Natural killer cell (primary cell): ENCODE results near the gene ELFN2. TPM values are rescaled to one million over a fixed set of nuclear protein-coding genes. Genes with fewer than 3 reads are reported as not detected.

Source experiments
- ATAC-seq, 3 donors: fragments of 150-1000 bp in 2 of 3; fragments of 200-7000 bp in 1 of 3; cut with Tn5 transposase; 1 replicate in 1 of 3; 2 replicates in 2 of 3; pipeline ENCODE4 v1.10.0; 2021; ENCODE audit warnings: mild to moderate bottlenecking in 2 of 3, moderate library complexity in 2 of 3
- DNase-seq, 2 donors: peaks; one replicate each; pipeline versions ENCODE4 v3.0.0 to v3.0.0-alpha.2; 2013 to 2021; ENCODE audit warnings: mixed read lengths in 1 of 2
- H3K27ac ChIP-seq: one replicate; pipeline ENCODE4 v1.5.1; 2013; ENCODE audit warnings: mild to moderate bottlenecking, low read length
- H3K27me3 ChIP-seq: one replicate; pipeline ENCODE4 v1.6.1; 2013; ENCODE audit warnings: low read length; ENCODE audit not compliant: control insufficient read depth, insufficient read depth
- H3K36me3 ChIP-seq: one replicate; pipeline ENCODE4 v1.6.1; 2013; ENCODE audit warnings: low read length; ENCODE audit not compliant: control insufficient read depth, insufficient read depth
- H3K4me1 ChIP-seq: one replicate; pipeline ENCODE4 v1.6.1; 2013; ENCODE audit warnings: low read length; ENCODE audit not compliant: control insufficient read depth, insufficient read depth
- H3K4me3 ChIP-seq: one replicate; pipeline ENCODE4 v1.5.1; 2013; ENCODE audit warnings: low read length
- H3K9me3 ChIP-seq: one replicate; pipeline ENCODE4 v1.6.1; 2013; ENCODE audit warnings: low read length; ENCODE audit not compliant: control insufficient read depth, insufficient read depth
- H3K27ac Mint-ChIP-seq, 2 donors: one replicate each; pipeline ENCODE4 v1.8.0; 2022; ENCODE audit warnings: mild to moderate bottlenecking in 2 of 2, mixed read lengths in 2 of 2, moderate library complexity in 1 of 2
- H3K27me3 Mint-ChIP-seq, 2 donors: one replicate each; pipeline ENCODE4 v1.8.0; 2022; ENCODE audit warnings: low read depth in 2 of 2, mixed read lengths in 2 of 2
- H3K36me3 Mint-ChIP-seq: one replicate; pipeline ENCODE4 v1.8.0; 2022; ENCODE audit warnings: mixed read lengths
- H3K4me1 Mint-ChIP-seq, 2 donors: one replicate each; pipeline ENCODE4 v1.8.0; 2022; ENCODE audit warnings: mixed read lengths in 2 of 2
- H3K4me3 Mint-ChIP-seq: one replicate; pipeline ENCODE4 v1.8.0; 2022; ENCODE audit warnings: mild to moderate bottlenecking, moderate library complexity, mixed read lengths
- H3K9me3 Mint-ChIP-seq, 2 donors: one replicate each; pipeline ENCODE4 v1.8.0; 2022; ENCODE audit warnings: mixed read lengths in 2 of 2
- WGBS: methylation state at CpG from one replicate; pipeline ENCODE4 v1.1.7; 2013; ENCODE audit warnings: missing lambda C conversion rate; ENCODE audit not compliant: insufficient coverage; 5-methylcytosine and 5-hydroxymethylcytosine counted together
- intact Hi-C: fragments of 100-400 bp; cut with micrococcal nuclease; formaldehyde crosslinking; loops from one replicate; pipeline ENCODE4 v1.14.2; 2022
- total RNA-seq, 4 donors: library from RNA; stranded (reverse); fragments of 120-200 nt in 1 of 4; gene quantifications; one replicate each; pipeline versions ENCODE4 v1.2.3 to v1.2.4, GENCODE V29; 2013 to 2022
- TF ChIP-seq, protein P1 (sequence below): fragments of 200-600 bp; IDR thresholded peaks from one replicate; pipeline ENCODE4 v1.8.0; 2022; ENCODE audit warnings: antibody characterized with exemption

Gene ELFN2
- total RNA-seq, 3 donors from 2014 or later (not counting 1 experiment from before 2014, with no cell fraction given): 0.33 to 0.49 (median 0.36) TPM

DNA sequence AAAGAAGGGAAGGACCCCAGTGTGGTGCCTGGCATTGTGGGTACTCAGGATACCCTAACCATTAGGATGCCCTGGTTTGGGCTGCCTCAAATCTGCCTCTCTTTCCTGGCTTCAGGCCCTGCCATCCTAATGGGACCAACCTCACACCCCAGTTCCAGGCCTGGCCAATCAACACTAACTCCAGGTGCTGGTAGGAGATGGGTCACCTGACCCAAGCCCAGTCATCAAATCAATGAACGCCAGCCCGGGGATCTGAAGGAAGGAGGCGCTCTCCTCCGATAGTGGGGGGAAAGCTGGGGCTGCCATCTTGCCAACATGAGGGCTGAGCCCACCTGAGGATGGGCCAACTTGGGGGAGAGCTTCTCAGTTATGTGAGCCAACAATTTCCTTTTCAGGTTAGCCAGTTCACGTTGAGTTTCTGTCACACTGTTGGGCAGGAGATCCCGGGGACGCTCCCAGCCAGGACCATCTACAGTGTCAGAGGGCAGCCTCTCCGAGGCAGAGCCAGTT lies 46.2 kb upstream of the ELFN2 start:
- H3K36me3 Mint-ChIP-seq: no peaks in the 10 kb centered on the region
- 96% methylated on average over 8 of the region's 8 CpGs for WGBS
- no peaks in the 10 kb centered on the region for H3K27me3 ChIP-seq
- DNase-seq (no peak), ATAC-seq (no peak)
- peaks cover 68% of the 10 kb centered on the region for H3K36me3 ChIP-seq
- H3K27ac Mint-ChIP-seq: no peak overlapping the region
- H3K27ac ChIP-seq: no peak overlapping the region
- TF ChIP-seq, protein P1, sequence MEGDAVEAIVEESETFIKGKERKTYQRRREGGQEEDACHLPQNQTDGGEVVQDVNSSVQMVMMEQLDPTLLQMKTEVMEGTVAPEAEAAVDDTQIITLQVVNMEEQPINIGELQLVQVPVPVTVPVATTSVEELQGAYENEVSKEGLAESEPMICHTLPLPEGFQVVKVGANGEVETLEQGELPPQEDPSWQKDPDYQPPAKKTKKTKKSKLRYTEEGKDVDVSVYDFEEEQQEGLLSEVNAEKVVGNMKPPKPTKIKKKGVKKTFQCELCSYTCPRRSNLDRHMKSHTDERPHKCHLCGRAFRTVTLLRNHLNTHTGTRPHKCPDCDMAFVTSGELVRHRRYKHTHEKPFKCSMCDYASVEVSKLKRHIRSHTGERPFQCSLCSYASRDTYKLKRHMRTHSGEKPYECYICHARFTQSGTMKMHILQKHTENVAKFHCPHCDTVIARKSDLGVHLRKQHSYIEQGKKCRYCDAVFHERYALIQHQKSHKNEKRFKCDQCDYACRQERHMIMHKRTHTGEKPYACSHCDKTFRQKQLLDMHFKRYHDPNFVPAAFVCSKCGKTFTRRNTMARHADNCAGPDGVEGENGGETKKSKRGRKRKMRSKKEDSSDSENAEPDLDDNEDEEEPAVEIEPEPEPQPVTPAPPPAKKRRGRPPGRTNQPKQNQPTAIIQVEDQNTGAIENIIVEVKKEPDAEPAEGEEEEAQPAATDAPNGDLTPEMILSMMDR: no peak
- intact Hi-C loops: no loop called here
- no peak overlapping the region for H3K4me3 ChIP-seq
- H3K27me3 Mint-ChIP-seq: no peaks in the 10 kb centered on the region
- no peaks in the 10 kb centered on the region for H3K4me1 ChIP-seq
- H3K4me1 Mint-ChIP-seq: peaks cover 8% of the 10 kb centered on the region in 2 donors
- H3K4me3 Mint-ChIP-seq: no peak overlapping the region
- H3K9me3 Mint-ChIP-seq: no peaks in the 10 kb centered on the region
- H3K9me3 ChIP-seq: no peaks in the 10 kb centered on the region

DNA sequence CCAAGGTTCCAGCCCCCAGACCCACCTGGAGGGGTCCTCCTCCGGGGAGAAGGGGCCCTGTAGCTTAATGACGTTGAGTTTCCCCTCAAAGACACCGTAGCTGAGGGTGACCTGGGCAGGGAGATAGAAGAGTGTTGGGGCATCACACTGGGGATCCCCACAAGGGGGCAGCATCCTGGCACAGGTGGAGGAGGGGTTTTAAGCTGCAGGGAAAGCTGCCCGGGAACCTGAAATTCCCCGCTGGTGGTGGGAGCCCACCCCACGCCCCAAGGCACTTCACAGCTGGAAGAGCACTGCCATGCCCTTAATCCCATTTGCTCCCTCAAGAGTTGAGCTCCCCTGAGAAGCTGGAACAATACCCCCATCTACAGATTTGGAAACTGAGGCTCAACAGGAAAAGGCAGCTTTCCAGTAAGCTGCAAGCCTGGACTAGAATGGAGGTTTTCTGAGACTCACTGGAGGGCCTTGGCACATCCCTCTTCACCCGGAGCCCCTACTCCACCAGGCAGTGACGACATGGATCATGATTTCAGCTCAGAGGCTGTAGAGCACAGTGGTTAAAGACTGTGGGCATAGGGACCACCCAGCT lies 45.2 kb upstream of the ELFN2 start:
- 81% methylated on average over 7 of the region's 8 CpGs for WGBS
- Mint-ChIP-seq H3K27me3 (no peaks in the 10 kb centered on the region), H3K9me3 (no peaks in the 10 kb centered on the region), H3K27ac (no peak overlapping the region), H3K4me1 (peaks cover 8% of the 10 kb centered on the region in 2 donors), H3K36me3 (no peaks in the 10 kb centered on the region), H3K4me3 (no peak overlapping the region)
- intact Hi-C loops: no loop called here
- H3K4me1 ChIP-seq: no peaks in the 10 kb centered on the region
- ATAC-seq (peak in 1 of 3 donors; percentile 52), DNase-seq (peak in 1 of 2 donors; percentile 73)
- TF ChIP-seq, protein P1: peak; percentile 22
- H3K4me3 ChIP-seq: no peak overlapping the region
- H3K36me3 ChIP-seq: peaks cover 59% of the 10 kb centered on the region
- H3K27me3 ChIP-seq: no peaks in the 10 kb centered on the region
- no peaks in the 10 kb centered on the region for H3K9me3 ChIP-seq
- H3K27ac ChIP-seq: no peak overlapping the region

DNA sequence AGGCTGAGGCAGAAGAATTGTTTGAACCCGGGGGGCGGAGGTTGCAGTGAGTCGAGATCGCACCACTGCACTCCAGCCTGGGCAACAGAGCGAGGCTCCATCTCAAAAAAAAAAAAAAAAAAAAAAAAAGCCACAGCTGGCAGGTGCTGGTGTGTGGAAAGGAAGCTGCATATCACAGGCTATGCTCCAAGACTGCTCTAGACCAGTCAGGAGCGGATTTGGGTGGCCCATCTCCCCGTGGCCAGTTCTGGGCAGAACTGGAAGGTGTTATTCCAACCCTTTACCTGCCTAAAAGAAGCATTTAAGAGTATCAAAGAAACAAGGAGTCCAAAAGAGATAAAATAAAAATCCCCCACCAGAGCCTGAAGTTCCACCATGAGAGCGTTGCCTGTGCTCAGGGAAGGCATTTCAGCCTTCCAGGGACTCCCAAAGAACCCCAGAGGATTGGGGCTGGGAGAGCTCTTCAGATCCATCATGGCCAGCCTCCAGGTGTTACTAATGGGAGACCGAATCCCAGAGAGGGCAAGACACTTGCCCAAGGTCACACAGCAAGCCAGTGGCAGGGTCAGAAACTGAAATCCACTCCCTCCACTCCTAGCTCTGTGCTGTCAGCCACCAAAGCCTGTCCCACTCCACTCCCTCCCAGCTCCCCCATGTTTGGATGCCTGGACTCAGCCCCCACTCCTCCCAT lies 44.6 kb upstream of the ELFN2 start:
- Mint-ChIP-seq H3K9me3 (no peaks in the 10 kb centered on the region), H3K27me3 (no peaks in the 10 kb centered on the region), H3K27ac (no peak overlapping the region), H3K4me1 (peaks cover 8% of the 10 kb centered on the region in 2 donors), H3K36me3 (no peaks in the 10 kb centered on the region), H3K4me3 (no peak overlapping the region)
- no peaks in the 10 kb centered on the region for H3K4me1 ChIP-seq
- 91% methylated on average over 6 of the region's 9 CpGs for WGBS
- peak in 1 of 3 donors; percentile 12 for ATAC-seq
- no peak overlapping the region for H3K27ac ChIP-seq
- H3K4me3 ChIP-seq: no peak overlapping the region
- intact Hi-C loops: no loop called here
- no peaks in the 10 kb centered on the region for H3K9me3 ChIP-seq
- H3K36me3 ChIP-seq: peaks cover 52% of the 10 kb centered on the region
- no peaks in the 10 kb centered on the region for H3K27me3 ChIP-seq
- DNase-seq: no peak
- TF ChIP-seq, protein P1: no peak
